IMR-90 (cell line): ENCODE measurements around the gene MGAT4D. TPM values are rescaled to one million over a fixed set of nuclear protein-coding genes. Genes with fewer than 3 reads are reported as not detected.

Experiments used
- ATAC-seq: fragments of 200-7000 bp; cut with Tn5 transposase; 2 replicates; pipeline ENCODE4 v1.9.1; 2020; ENCODE audit warnings: low read depth, mild to moderate bottlenecking, moderate library complexity
- BruUV-seq: library from RNA; stranded (reverse); fragments of 400-500 nt; replicated peaks from 2 replicates; lab custom pipeline; 2021; lab: Mats Ljungman, UMichigan
- CTCF ChIA-PET: fragments of 300-600 bp; formaldehyde crosslinking; extraction: SDS; loops from one replicate; lab custom pipeline; 2021; ENCODE audit warnings: antibody characterized with exemption; lab: Yijun Ruan, JAX
- POLR2A ChIA-PET: fragments of 300-600 bp; sonication (Branson Sonifier 250); formaldehyde crosslinking; loops from one replicate; lab custom pipeline; 2022; ENCODE audit warnings: antibody characterized with exemption; ENCODE audit not compliant: unreplicated experiment; lab: Charles Lee
- DNase-seq: peaks from one replicate; pipeline ENCODE4 v3.0.0; 2013
- H2AFZ ChIP-seq: replicated peaks from 2 replicates; pipeline ENCODE3; 2013; ENCODE audit warnings: low read length, mild to moderate bottlenecking; ENCODE audit not compliant: poor library complexity
- H2AK5ac ChIP-seq: 2 replicates; pipeline ENCODE4 v1.6.1; 2013; ENCODE audit warnings: low read depth, low read length, inconsistent platforms
- H2AK9ac ChIP-seq: replicated peaks from 2 replicates; pipeline ENCODE3; 2013; ENCODE audit warnings: mild to moderate bottlenecking, low read depth, low read length, moderate library complexity; ENCODE audit not compliant: poor library complexity
- H2BK120ac ChIP-seq: 2 replicates; pipeline ENCODE4 v1.6.1; 2013; ENCODE audit warnings: low read depth, low read length, inconsistent platforms
- H2BK15ac ChIP-seq: 3 replicates; pipeline ENCODE4 v1.6.1; 2013; ENCODE audit warnings: low read depth, low read length, inconsistent platforms
- H2BK20ac ChIP-seq: 2 replicates; pipeline ENCODE4 v1.6.1; 2013; ENCODE audit warnings: low read depth, mild to moderate bottlenecking, inconsistent platforms, low read length, moderate library complexity
- H2BK5ac ChIP-seq: 2 replicates; pipeline ENCODE4 v1.6.1; 2013; ENCODE audit warnings: mild to moderate bottlenecking, low read depth, low read length, inconsistent platforms; ENCODE audit not compliant: poor library complexity, severe bottlenecking
- H3K14ac ChIP-seq: replicated peaks from 2 replicates; pipeline ENCODE4 v1.6.1; 2013; ENCODE audit warnings: low read depth, low read length, inconsistent platforms
- H3K18ac ChIP-seq: 2 replicates; pipeline ENCODE4 v1.6.1; 2013; ENCODE audit warnings: low read depth, low read length, control low read depth
- H3K23ac ChIP-seq: 2 replicates; pipeline ENCODE4 v1.6.1; 2013; ENCODE audit warnings: low read depth, low read length, inconsistent platforms
- H3K27ac ChIP-seq: 2 replicates; pipeline ENCODE4 v1.5.1; 2013; ENCODE audit warnings: mild to moderate bottlenecking, control low read depth, low read length; ENCODE audit not compliant: insufficient read depth
- H3K27me3 ChIP-seq: 2 replicates; pipeline ENCODE4 v1.6.1; 2013; ENCODE audit warnings: low read length; ENCODE audit not compliant: control insufficient read depth, insufficient read depth
- H3K36me3 ChIP-seq: 2 replicates; pipeline ENCODE4 v1.6.1; 2013; ENCODE audit warnings: low read length, mixed read lengths; ENCODE audit not compliant: control insufficient read depth, insufficient read depth
- H3K4ac ChIP-seq: 2 replicates; pipeline ENCODE4 v1.6.1; 2013; ENCODE audit warnings: low read depth, low read length, inconsistent platforms
- H3K4me1 ChIP-seq: 2 replicates; pipeline ENCODE4 v1.6.1; 2013; ENCODE audit warnings: low read length, mixed read lengths; ENCODE audit not compliant: control insufficient read depth, insufficient read depth
- H3K4me2 ChIP-seq: 2 replicates; pipeline ENCODE4 v1.6.1; 2013; ENCODE audit warnings: low read depth, mild to moderate bottlenecking, control low read depth, low read length, moderate library complexity
- H3K4me3 ChIP-seq: 2 replicates; pipeline ENCODE4 v1.5.1; 2013; ENCODE audit warnings: low read depth, mild to moderate bottlenecking, control low read depth, low read length, moderate library complexity; ENCODE audit not compliant: insufficient read depth
- H3K56ac ChIP-seq: 2 replicates; pipeline ENCODE4 v1.6.1; 2013; ENCODE audit warnings: low read length, inconsistent platforms; ENCODE audit not compliant: insufficient read depth; ENCODE audit errors: extremely low read depth
- H3K79me1 ChIP-seq, 2 experiments: 2 replicates each; pipeline ENCODE4 v1.6.1; 2013; ENCODE audit warnings: low read length in 2 of 2, inconsistent platforms in 1 of 2, low read depth in 1 of 2
- H3K9ac ChIP-seq: 2 replicates; pipeline ENCODE4 v1.6.1; 2013; ENCODE audit warnings: low read depth, low read length, control low read depth
- H3K9me1 ChIP-seq: 2 replicates; pipeline ENCODE4 v1.6.1; 2013; ENCODE audit warnings: low read length, inconsistent platforms; ENCODE audit not compliant: insufficient read depth
- H3K9me3 ChIP-seq: 2 replicates; pipeline ENCODE4 v1.6.1; 2013; ENCODE audit warnings: low read length; ENCODE audit not compliant: control insufficient read depth, insufficient read depth
- H4K20me1 ChIP-seq: 2 replicates; pipeline ENCODE4 v1.6.1; 2013; ENCODE audit warnings: low read length, inconsistent platforms; ENCODE audit not compliant: insufficient read depth
- H4K5ac ChIP-seq: 2 replicates; pipeline ENCODE4 v1.6.1; 2013; ENCODE audit warnings: mild to moderate bottlenecking, low read depth, low read length, control low read depth
- H4K8ac ChIP-seq, 2 experiments: 2 replicates each; pipeline ENCODE4 v1.6.1; 2013; ENCODE audit warnings: low read depth in 2 of 2, low read length in 2 of 2, control low read depth in 1 of 2, inconsistent platforms in 1 of 2
- H4K91ac ChIP-seq: 2 replicates; pipeline ENCODE4 v1.6.1; 2013; ENCODE audit warnings: low read depth, low read length, inconsistent platforms; ENCODE audit not compliant: insufficient read depth
- NFE2L2 ChIP-seq: fragments of 150-350 bp; IDR thresholded peaks from 2 replicates; pipeline ENCODE4 v1.6.1; 2016; ENCODE audit warnings: low read depth, mild to moderate bottlenecking, low read length
- RFX5 ChIP-seq: IDR thresholded peaks from 2 replicates; pipeline ENCODE4 v1.8.0; 2012; ENCODE audit warnings: low read depth, mild to moderate bottlenecking, low read length, moderate library complexity
- USF2 ChIP-seq: fragments of 150-350 bp; IDR thresholded peaks from 2 replicates; pipeline ENCODE4 v1.6.1; 2017; ENCODE audit warnings: mild to moderate bottlenecking, antibody characterized with exemption, low read length, low read depth
- WGBS, 2 experiments: methylation state at CpG; one replicate each; pipeline versions ENCODE4 v1.1.5 to v1.1.7; 2013; ENCODE audit warnings: missing lambda C conversion rate in 2 of 2; ENCODE audit not compliant: insufficient read length in 1 of 2; ENCODE audit errors: extremely low coverage in 2 of 2; 5-methylcytosine and 5-hydroxymethylcytosine counted together
- dilution Hi-C: fragments of 300-500 bp; cut with HindIII; formaldehyde crosslinking; loops from one replicate; pipeline ENCODE4 v1.14.3; 2018; ENCODE audit warnings: low sequenced_read_pairs; ENCODE audit not compliant: unreplicated experiment
- in situ Hi-C: fragments of 300-500 bp; cut with MboI; formaldehyde crosslinking; loops from 3 replicates; pipeline ENCODE4 v1.14.3; 2019; ENCODE audit warnings: low sequenced_read_pairs, inconsistent platforms, mixed read lengths
- intact Hi-C: fragments of 100-400 bp; cut with micrococcal nuclease; formaldehyde crosslinking; loops from 2 replicates; pipeline ENCODE4 v1.10.0; 2022
- polyA plus RNA-seq, 3 experiments: library from polyadenylated mRNA; depleted of rRNA; stranded (reverse); fragments of >200 nt; gene quantifications; 2 replicates each; pipeline ENCODE4 v1.2.3, GENCODE V29; 2012; ENCODE audit warnings: low replicate concordance in 1 of 3
- total RNA-seq: library from RNA; depleted of rRNA; stranded (reverse); fragments of >200 nt; gene quantifications from 2 replicates; pipeline ENCODE4 v1.2.3, GENCODE V29; 2012

Gene MGAT4D
- total and polyA plus RNA-seq, 2 of the 4 experiments (the other 2 are of a cell fraction): not detected

GRCh38 chr4:140450352-140450751 is 47.7 kb downstream of the MGAT4D start:
- H4K91ac ChIP-seq: no peak overlapping the region
- H3K18ac ChIP-seq: no peak overlapping the region
- no peak overlapping the region for H3K4me3 ChIP-seq
- no peaks in the 10 kb centered on the region for H3K36me3 ChIP-seq
- no peak overlapping the region for H3K27ac ChIP-seq
- DNase-seq (no peak), ATAC-seq (no peak)
- no peak overlapping the region for H2BK20ac ChIP-seq
- no peak overlapping the region for H3K4me2 ChIP-seq
- in situ Hi-C loops: no loop called here
- ChIA-PET POLR2A (no interaction called here), CTCF (no interaction called here)
- no peaks in the 10 kb centered on the region for H3K4me1 ChIP-seq
- no peaks in the 10 kb centered on the region for H3K79me1 ChIP-seq
- no peaks in the 10 kb centered on the region for H3K9me1 ChIP-seq
- no peak overlapping the region for H3K56ac ChIP-seq
- no peak overlapping the region for H4K5ac ChIP-seq
- no peak overlapping the region for H3K4ac ChIP-seq
- H3K9ac ChIP-seq: no peak overlapping the region
- no CpG with 5 or more reads among the region's 3 CpGs for whole genome bisulfite sequencing, 2 experiments
- dilution Hi-C loops: no loop called here
- H3K27me3 ChIP-seq: peaks cover 10% of the 10 kb centered on the region; the same call in 1 of the 2 replicates
- no peak for TF ChIP-seq RFX5
- TF ChIP-seq NFE2L2: no peak
- TF ChIP-seq USF2: no peak
- H4K20me1 ChIP-seq: no peaks in the 10 kb centered on the region
- no peak overlapping the region for H2BK15ac ChIP-seq
- intact Hi-C loops: no loop called here
- no peaks in the 10 kb centered on the region for H3K9me3 ChIP-seq
- no peak overlapping the region for H3K14ac ChIP-seq
- H2BK120ac ChIP-seq: no peak overlapping the region
- H4K8ac ChIP-seq: no peak overlapping the region
- BruUV-seq: no TSS peak
- H2AK9ac ChIP-seq: no peak overlapping the region
- H2AK5ac ChIP-seq: no peak overlapping the region
- no peak overlapping the region for H2AFZ ChIP-seq
- H3K23ac ChIP-seq: no peak overlapping the region
- no peak overlapping the region for H2BK5ac ChIP-seq
